Ishikawa (cell line): Measurements from ENCODE around the gene PPT2.

ENCODE experiments used
- CEBPB ChIP-seq: IDR thresholded peaks from 2 replicates; pipeline ENCODE4 v1.6.1; 2012
- CREB1 ChIP-seq: IDR thresholded peaks from 2 replicates; pipeline ENCODE4 v1.6.1; 2012; ENCODE audit warnings: low read depth
- EGR1 ChIP-seq: IDR thresholded peaks from 2 replicates; pipeline ENCODE4 v1.6.1; 2012
- EP300 ChIP-seq: IDR thresholded peaks from 2 replicates; pipeline ENCODE4 v1.6.1; 2012; ENCODE audit warnings: borderline replicate concordance
- FOXM1 ChIP-seq: IDR thresholded peaks from 2 replicates; pipeline ENCODE4 v1.6.1; 2012; ENCODE audit warnings: low read depth, borderline replicate concordance
- NFIC ChIP-seq: IDR thresholded peaks from 2 replicates; pipeline ENCODE4 v1.6.1; 2012
- RAD21 ChIP-seq: IDR thresholded peaks from 2 replicates; pipeline ENCODE4 v1.6.1; 2012; ENCODE audit warnings: low read depth
- TAF1 ChIP-seq: IDR thresholded peaks from 2 replicates; pipeline ENCODE4 v1.6.1; 2012; ENCODE audit warnings: low read depth, mild to moderate bottlenecking
- TCF12 ChIP-seq: IDR thresholded peaks from 2 replicates; pipeline ENCODE4 v1.6.1; 2012; ENCODE audit warnings: low read depth
- TEAD4 ChIP-seq: IDR thresholded peaks from 2 replicates; pipeline ENCODE4 v1.6.1; 2012
- YY1 ChIP-seq: IDR thresholded peaks from 2 replicates; pipeline ENCODE4 v1.6.1; 2012; ENCODE audit warnings: low read depth
- ZBTB7A ChIP-seq: IDR thresholded peaks from 2 replicates; pipeline ENCODE4 v1.6.1; 2012; ENCODE audit warnings: low read depth
- TF ChIP-seq, protein P1 (sequence below): IDR thresholded peaks from 2 replicates; pipeline ENCODE4 v1.6.1; 2012; ENCODE audit warnings: low read depth, mild to moderate bottlenecking
- TF ChIP-seq, protein P2 (sequence below): IDR thresholded peaks from 2 replicates; pipeline ENCODE4 v1.6.1; 2012
- TF ChIP-seq, protein P3 (sequence below): IDR thresholded peaks from 2 replicates; pipeline ENCODE4 v1.6.1; 2012

PPT2 gene

DNA sequence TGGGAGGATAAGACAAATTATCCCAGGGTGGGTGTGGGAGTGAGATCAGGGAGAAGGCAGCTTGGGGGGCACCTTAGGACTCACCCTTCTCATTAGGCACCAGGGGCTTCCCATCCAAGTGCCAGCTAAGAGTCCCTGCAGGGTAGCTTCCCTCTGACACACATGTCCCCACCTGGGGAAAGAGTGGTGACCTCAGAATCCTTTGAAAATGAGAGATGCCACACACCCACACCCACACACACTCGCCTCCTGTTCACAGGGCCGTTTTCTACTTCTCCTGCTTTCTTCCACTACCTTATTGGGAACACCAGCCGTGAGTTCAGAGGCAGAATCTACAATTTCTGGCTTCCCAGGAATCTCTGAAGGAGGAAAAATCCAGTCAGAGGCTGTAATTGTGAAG is 29.1 kb downstream of the PPT2 start:
- TF ChIP-seq, protein P1, sequence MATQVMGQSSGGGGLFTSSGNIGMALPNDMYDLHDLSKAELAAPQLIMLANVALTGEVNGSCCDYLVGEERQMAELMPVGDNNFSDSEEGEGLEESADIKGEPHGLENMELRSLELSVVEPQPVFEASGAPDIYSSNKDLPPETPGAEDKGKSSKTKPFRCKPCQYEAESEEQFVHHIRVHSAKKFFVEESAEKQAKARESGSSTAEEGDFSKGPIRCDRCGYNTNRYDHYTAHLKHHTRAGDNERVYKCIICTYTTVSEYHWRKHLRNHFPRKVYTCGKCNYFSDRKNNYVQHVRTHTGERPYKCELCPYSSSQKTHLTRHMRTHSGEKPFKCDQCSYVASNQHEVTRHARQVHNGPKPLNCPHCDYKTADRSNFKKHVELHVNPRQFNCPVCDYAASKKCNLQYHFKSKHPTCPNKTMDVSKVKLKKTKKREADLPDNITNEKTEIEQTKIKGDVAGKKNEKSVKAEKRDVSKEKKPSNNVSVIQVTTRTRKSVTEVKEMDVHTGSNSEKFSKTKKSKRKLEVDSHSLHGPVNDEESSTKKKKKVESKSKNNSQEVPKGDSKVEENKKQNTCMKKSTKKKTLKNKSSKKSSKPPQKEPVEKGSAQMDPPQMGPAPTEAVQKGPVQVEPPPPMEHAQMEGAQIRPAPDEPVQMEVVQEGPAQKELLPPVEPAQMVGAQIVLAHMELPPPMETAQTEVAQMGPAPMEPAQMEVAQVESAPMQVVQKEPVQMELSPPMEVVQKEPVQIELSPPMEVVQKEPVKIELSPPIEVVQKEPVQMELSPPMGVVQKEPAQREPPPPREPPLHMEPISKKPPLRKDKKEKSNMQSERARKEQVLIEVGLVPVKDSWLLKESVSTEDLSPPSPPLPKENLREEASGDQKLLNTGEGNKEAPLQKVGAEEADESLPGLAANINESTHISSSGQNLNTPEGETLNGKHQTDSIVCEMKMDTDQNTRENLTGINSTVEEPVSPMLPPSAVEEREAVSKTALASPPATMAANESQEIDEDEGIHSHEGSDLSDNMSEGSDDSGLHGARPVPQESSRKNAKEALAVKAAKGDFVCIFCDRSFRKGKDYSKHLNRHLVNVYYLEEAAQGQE: no peak
- TF ChIP-seq TEAD4 (no peak), CREB1 (no peak), EGR1 (no peak), TAF1 (no peak), RAD21 (no peak)

DNA sequence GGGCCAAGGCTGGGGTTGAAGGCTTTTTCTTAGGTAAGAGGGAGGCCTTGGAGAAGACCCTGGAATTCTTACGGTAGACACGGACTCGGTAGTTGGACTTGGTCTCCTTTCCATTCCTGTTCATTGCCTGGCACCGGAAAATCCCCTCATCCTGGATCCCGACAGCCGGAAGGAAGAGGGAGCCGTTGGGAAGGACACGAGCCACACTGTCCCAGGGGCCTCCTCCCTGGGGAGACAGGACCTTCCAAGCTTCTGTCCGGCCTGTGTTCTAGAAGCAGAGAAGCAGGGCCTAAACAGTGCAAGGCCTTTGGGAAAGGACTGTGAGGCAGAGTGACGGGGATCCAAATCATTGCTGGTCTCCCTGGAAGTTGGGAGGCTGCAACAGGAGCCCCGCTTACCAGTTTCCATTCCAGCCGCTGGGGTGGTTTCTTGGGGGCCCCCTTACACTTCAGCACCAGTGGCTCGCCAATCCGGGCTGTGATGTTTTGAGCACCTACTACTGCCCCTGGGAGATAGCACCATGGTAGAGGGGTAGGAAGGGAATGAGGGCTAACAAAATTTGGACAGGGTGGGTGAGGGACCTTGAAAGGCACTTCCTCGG is 29.6 kb downstream of the PPT2 start:
- TF ChIP-seq CREB1: no peak
- TF ChIP-seq, protein P2, sequence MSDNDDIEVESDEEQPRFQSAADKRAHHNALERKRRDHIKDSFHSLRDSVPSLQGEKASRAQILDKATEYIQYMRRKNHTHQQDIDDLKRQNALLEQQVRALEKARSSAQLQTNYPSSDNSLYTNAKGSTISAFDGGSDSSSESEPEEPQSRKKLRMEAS: no peak
- TF ChIP-seq ZBTB7A: no peak
- no peak for TF ChIP-seq TAF1
- TF ChIP-seq, protein P1: no peak
- no peak for TF ChIP-seq EP300
- no peak for TF ChIP-seq RAD21
- TF ChIP-seq NFIC: no peak
- TF ChIP-seq CEBPB: no peak
- no peak for TF ChIP-seq TCF12

DNA sequence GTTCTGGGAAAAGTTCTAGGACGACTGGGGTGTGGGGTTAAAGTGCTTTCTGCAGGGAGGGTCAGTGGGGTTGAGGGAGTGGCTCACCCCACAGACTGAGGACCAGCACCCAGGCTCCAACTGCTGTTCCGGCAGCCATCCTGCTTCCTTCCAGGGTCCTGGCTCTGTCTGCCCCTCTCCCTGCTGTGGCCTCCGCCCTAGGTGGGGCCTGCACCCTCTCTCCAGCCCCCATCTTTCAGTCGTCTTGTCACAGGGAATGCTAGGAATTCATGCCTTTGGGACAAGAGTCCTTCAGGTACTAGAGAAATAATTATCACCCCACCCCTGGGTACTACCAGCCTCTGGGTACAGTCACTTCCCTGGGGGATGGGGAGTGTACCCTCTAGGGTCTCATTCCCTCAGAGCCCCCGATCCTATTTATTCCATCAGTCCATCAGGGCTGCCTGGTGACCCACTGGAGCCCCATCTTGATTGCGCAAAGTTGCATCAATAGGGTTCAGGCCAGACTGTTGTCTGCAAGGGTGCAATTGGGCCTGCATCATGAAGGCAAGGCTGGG is 30.2 kb downstream of the PPT2 start, which contains the start of gene AGER:
TSS of gene AGER (minus strand) at position 170 of the 557 bp plus-strand sequence. CDS start at position 139, 31 bp downstream.
- TF ChIP-seq YY1: no peak
- TF ChIP-seq CEBPB: peak; percentile 45; the same call in 1 of the 2 replicates
- TF ChIP-seq FOXM1: no peak

DNA sequence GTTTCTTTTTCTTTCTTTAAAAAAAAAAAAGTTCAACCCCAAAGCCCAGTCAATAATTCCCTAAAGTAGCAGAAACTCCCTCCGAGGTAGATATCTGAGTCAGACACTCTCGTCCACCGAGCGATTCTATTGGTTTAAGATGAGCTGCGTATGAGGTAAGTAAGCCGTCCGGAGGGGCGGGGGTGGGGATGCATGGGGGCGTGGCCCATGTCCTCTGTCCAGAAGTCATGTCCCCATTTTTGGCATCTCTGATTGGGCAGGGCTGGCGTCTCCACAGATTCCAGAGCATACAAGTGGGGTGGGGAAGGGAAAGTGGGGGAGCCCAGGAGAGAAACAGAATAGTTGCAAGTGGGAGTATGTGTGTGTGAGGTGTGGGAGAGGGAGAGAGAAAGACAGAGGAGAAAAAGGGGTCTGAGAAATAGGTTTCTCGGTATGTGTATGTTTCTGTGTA is 31.8 kb downstream of the PPT2 start:
- 0 out of 2 replicates have a peak, but pooled peaks have one; percentile 22 for TF ChIP-seq CREB1

DNA sequence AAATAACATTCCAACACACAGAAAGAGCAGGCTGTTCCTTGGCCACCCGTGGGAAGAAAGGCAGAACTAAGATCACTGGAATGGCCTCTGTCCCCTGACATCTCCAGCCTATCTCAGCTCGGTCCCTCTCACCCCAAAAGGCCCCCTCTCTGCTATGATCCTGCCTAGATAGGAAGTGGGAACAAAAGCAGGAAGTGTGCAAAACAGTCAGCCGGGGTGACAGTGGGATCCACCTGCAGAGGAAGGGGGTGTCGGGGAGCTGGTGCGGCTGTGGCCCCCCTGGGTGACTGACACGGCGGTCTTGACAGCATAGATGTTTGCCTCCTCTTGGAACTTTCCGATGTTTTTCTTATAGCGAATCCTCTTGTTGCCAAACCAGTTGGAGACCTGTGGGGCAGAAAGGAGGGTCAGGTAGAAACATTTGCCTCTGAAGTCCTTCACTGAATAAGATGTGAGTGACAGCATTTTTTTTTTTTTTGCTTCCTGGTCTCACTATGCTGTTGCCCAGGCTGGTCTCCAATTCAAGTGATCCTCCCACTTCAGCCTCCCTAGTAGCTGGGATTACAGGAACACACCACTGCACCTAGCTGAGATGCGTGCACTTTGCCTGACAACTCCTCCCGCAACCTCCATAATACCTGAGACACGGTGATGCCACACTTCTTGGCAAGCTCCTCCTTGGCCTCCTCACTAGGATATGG is 33.2 kb downstream of the PPT2 start:
- no peak for TF ChIP-seq TEAD4
- TF ChIP-seq CEBPB: no peak
- no peak for TF ChIP-seq ZBTB7A
- no peak for TF ChIP-seq EGR1

DNA sequence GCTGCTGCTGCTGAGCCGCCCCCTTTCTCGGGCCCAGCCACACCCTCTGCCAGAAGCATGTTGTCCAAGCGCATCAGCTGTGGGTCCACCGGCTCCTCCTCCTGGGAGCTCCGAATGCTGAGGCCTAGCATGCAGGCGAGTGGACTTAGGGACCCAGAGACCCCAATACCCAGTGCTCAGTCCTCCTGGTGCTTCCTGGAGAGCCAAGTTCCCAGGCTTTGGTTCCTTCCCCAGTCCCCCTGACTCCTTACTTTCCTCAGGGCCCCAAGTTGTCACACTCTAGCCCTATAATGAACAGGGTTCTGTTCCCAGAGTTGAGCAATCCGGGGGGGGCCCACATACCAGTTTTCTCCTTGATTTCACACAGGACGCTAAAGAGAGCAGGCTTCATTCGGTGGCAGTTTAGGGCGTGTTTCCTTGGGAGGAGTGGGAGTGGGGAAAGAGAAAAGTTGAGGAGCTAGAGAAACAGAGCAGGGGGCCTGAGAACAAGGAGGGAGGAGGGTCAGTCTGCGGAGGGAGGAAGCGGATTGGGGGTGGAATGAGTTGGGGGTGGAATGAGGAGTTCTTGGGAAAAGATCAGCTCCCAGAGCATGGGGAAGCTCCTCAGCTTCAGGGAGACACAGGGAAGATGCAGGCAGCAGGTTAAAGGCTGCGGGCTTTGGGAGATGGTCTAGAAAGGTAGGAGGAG is 34.6 kb downstream of the PPT2 start:
- TF ChIP-seq CREB1 (no peak), EGR1 (no peak), NFIC (no peak), CEBPB (no peak), RAD21 (no peak), YY1 (no peak), FOXM1 (no peak), TCF12 (no peak), TAF1 (no peak), EP300 (no peak), ZBTB7A (no peak), TEAD4 (no peak)
- TF ChIP-seq, protein P1: no peak
- TF ChIP-seq, protein P3, sequence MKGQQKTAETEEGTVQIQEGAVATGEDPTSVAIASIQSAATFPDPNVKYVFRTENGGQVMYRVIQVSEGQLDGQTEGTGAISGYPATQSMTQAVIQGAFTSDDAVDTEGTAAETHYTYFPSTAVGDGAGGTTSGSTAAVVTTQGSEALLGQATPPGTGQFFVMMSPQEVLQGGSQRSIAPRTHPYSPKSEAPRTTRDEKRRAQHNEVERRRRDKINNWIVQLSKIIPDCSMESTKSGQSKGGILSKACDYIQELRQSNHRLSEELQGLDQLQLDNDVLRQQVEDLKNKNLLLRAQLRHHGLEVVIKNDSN: no peak
